ENCODE data around the gene UNKL. TPM values are rescaled to one million over a fixed set of nuclear protein-coding genes. Genes with fewer than 3 reads are reported as not detected.
A peak's percentile ranks its signal among the peaks of the same experiment; 100 is the strongest.

UNKL gene
- total and polyA plus RNA-seq, 2 of the 8 experiments (the other 6 are each of a cell fraction or from before 2014, with no cell fraction given): 25.1 to 31.8 TPM

DNA sequence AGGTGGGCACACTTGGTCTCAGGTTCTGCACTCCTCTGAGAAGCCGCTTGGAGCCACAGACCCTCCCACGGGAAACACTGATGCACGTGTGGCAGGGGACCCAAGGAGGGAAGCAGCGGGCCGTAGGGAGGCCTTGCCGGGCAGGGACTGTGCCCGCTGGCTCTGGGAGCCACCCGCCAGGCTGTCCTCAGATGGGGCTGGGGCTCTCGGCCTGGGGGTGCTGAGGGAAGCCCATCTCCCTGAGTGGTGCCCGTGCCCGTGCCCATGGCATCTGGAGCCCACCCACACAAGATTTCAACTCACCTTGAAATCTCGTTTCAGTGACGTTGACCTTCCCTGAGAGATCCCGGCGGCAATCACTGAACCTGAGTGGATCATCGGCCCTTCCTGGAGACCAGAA lies 42.4 kb upstream of the UNKL start:
- no peak overlapping the region for H3K23ac ChIP-seq (ENCODE audit: insufficient read length)
- 89% methylated on average over 16 of the region's 16 CpGs; no CpG with 5 or more reads in 1 of the 2 experiments for WGBS, 2 experiments (ENCODE audit: extremely low coverage in 1 of 2, insufficient coverage in 1 of 2, insufficient read length in 1 of 2, insufficient replicate concordance in 2 of 2, low coverage in 1 of 2, low lambda C conversion rate in 2 of 2, missing lambda C conversion rate in 1 of 2)
- peak in 1 of 2 experiments; percentile 31 for DNase-seq (ENCODE audit: low read depth in 1 of 2, low spot score in 2 of 2)
- ChIA-PET POLR2A (ENCODE audit: partially characterized antibody) (no interaction called here), CTCF (ENCODE audit: partially characterized antibody) (interaction anchor here (1.2 kb wide), 1 partner anchor 86 kb away, joined by 3 read pairs; no protein-coding TSS in a partner anchor)
- no peak overlapping the region for H2BK15ac ChIP-seq (ENCODE audit: low read length)
- H3K27ac ChIP-seq (ENCODE audit: low read depth, low read length): no peak overlapping the region
- no peaks in the 10 kb centered on the region for H3K23me2 ChIP-seq (ENCODE audit: low read depth, low read length)
- no peak overlapping the region for H3K56ac ChIP-seq (replicated peaks; ENCODE audit: insufficient read length, low read depth, low read length)
- no peak overlapping the region for H3K4me2 ChIP-seq (ENCODE audit: insufficient read depth in 1 of 2, low read depth in 2 of 2, low read length in 2 of 2)
- peaks cover 0 to 47% (median 14%) of the 10 kb centered on the region in 4 experiments; a peak in 6 of 8 replicates for H3K36me3 ChIP-seq (ENCODE audit: control insufficient read depth in 2 of 4, insufficient read depth in 4 of 4, low read length in 3 of 4)
- H2AK5ac ChIP-seq (ENCODE audit: low read depth, low read length): no peak overlapping the region
- H3K18ac ChIP-seq (ENCODE audit: extremely low read depth, low read length): no peak overlapping the region
- H3K79me1 ChIP-seq (ENCODE audit: low read depth, low read length): no peaks in the 10 kb centered on the region; the same call in 1 of the 2 replicates
- no peak overlapping the region for H4K8ac ChIP-seq (ENCODE audit: extremely low read depth, insufficient read depth, low read length)
- H3K4ac ChIP-seq (replicated peaks; ENCODE audit: insufficient read length, low read depth, low read length): no peak overlapping the region
- no peak overlapping the region for H2BK12ac ChIP-seq (ENCODE audit: low read depth, low read length)
- H2BK20ac ChIP-seq (ENCODE audit: low read length): no peak overlapping the region
- H3K4me3 ChIP-seq (ENCODE audit: extremely low read depth in 1 of 4, insufficient read depth in 2 of 4, low read depth in 3 of 4, low read length in 4 of 4): no peak overlapping the region
- H4K20me1 ChIP-seq (replicated peaks in 1 of 2; ENCODE audit: control insufficient read depth in 1 of 2, insufficient read depth in 2 of 2, low read length in 2 of 2): peaks cover 0 to 11% of the 10 kb centered on the region in 2 experiments
- H2BK5ac ChIP-seq (ENCODE audit: low read depth, low read length): no peak overlapping the region
- no peak overlapping the region for H4K5ac ChIP-seq (ENCODE audit: insufficient read length, low read depth, low read length)
- no peak overlapping the region for H2BK120ac ChIP-seq (replicated peaks; ENCODE audit: low read depth, low read length)
- H3K27me3 ChIP-seq (replicated peaks in 1 of 4; ENCODE audit: control insufficient read depth in 3 of 4, extremely low read depth in 1 of 4, insufficient read depth in 3 of 4, low read length in 3 of 4): no peaks in the 10 kb centered on the region
- no peak overlapping the region for H3K14ac ChIP-seq (ENCODE audit: insufficient read length)
- no peaks in the 10 kb centered on the region for H3K79me2 ChIP-seq (ENCODE audit: control insufficient read depth in 1 of 2, insufficient read depth in 2 of 2, low read length in 2 of 2)
- no peaks in the 10 kb centered on the region for H3K9me3 ChIP-seq (ENCODE audit: insufficient read depth in 2 of 2, low read depth in 1 of 2, low read length in 1 of 2)
- no peak overlapping the region for H3K9ac ChIP-seq (replicated peaks in 1 of 4; ENCODE audit: extremely low read depth in 1 of 4, low read depth in 3 of 4, low read length in 3 of 4)
- no peak overlapping the region for H2AFZ ChIP-seq (ENCODE audit: low read length)
- TF ChIP-seq BACH1 (IDR thresholded peaks at IDR 0.05; ENCODE audit: low read length): no peak
- no peak for TF ChIP-seq RAD21 (IDR thresholded peaks at IDR 0.05 in 1 of 2, conservative IDR thresholded peaks at IDR 0.05 in 1 of 2; ENCODE audit: low read depth in 2 of 2, low read length in 2 of 2)
- TF ChIP-seq, protein P1, sequence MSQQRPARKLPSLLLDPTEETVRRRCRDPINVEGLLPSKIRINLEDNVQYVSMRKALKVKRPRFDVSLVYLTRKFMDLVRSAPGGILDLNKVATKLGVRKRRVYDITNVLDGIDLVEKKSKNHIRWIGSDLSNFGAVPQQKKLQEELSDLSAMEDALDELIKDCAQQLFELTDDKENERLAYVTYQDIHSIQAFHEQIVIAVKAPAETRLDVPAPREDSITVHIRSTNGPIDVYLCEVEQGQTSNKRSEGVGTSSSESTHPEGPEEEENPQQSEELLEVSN (IDR thresholded peaks at IDR 0.05): no peak
- no peak for TF ChIP-seq CHD2 (IDR thresholded peaks at IDR 0.05; ENCODE audit: low read length)
- TF ChIP-seq, protein P2, sequence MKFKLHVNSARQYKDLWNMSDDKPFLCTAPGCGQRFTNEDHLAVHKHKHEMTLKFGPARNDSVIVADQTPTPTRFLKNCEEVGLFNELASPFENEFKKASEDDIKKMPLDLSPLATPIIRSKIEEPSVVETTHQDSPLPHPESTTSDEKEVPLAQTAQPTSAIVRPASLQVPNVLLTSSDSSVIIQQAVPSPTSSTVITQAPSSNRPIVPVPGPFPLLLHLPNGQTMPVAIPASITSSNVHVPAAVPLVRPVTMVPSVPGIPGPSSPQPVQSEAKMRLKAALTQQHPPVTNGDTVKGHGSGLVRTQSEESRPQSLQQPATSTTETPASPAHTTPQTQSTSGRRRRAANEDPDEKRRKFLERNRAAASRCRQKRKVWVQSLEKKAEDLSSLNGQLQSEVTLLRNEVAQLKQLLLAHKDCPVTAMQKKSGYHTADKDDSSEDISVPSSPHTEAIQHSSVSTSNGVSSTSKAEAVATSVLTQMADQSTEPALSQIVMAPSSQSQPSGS (IDR thresholded peaks at IDR 0.05; ENCODE audit: low read length): no peak
- no peak for TF ChIP-seq CHD1 (IDR thresholded peaks at IDR 0.05; ENCODE audit: low read depth, low read length)
- TF ChIP-seq, protein P3, sequence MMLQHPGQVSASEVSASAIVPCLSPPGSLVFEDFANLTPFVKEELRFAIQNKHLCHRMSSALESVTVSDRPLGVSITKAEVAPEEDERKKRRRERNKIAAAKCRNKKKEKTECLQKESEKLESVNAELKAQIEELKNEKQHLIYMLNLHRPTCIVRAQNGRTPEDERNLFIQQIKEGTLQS (IDR thresholded peaks at IDR 0.05; ENCODE audit: insufficient read depth, low read depth, low read length): no peak
- no peak for TF ChIP-seq KDM5A (IDR thresholded peaks at IDR 0.05; ENCODE audit: low read length)
- H4K91ac ChIP-seq (replicated peaks; ENCODE audit: insufficient read length, low read length): no peak overlapping the region
- no peaks in the 10 kb centered on the region for H3K4me1 ChIP-seq (replicated peaks in 1 of 4; ENCODE audit: control insufficient read depth in 3 of 4, insufficient read depth in 4 of 4, low read length in 3 of 4)
- no peak for FAIRE-seq
